ENCODE results near the gene MYRIP.

Gene MYRIP

DNA sequence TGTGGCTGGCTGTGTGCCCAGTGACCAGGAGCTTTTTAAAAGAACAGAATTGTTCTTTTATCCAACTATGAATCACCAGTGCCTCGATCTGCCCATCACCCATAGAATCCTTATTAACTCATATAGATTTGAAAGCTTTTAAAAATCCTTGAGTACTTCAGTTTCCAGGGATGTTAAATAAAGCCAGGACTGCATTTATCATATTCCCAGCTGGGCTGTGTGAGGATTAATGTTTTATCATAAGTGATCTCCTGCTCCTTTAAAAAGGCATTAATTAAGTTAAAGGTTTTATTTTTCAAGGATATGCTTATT lies 234.0 kb downstream of the MYRIP start:
- Histone ChIP-seq H3K79me1 (replicated peaks; ENCODE audit: low read length, poor library complexity, severe bottlenecking) (no peaks in the 10 kb centered on the region), H3K4ac (ENCODE audit: low read depth in 1 of 2, low read length in 2 of 2) (no peak overlapping the region), H4K8ac (ENCODE audit: low read length) (no peak overlapping the region), H3K27me3 (ENCODE audit: control insufficient read depth in 1 of 2, insufficient read depth in 1 of 2, low read length in 2 of 2) (no peaks in the 10 kb centered on the region), H3K18ac (ENCODE audit: low read depth in 1 of 2, low read length in 2 of 2) (no peak overlapping the region), H4K91ac (ENCODE audit: low read length) (no peak overlapping the region), H2BK120ac (ENCODE audit: low read depth, low read length) (no peak overlapping the region), H3K9me3 (ENCODE audit: control insufficient read depth, low read length) (no peaks in the 10 kb centered on the region), H3K14ac (ENCODE audit: low read length in 2 of 2) (no peak overlapping the region), H3K9ac (ENCODE audit: low read length) (peak overlapping the region; percentile 20), H2BK12ac (ENCODE audit: low read length in 2 of 2) (no peak overlapping the region), H2BK5ac (ENCODE audit: low read depth, low read length, poor library complexity, severe bottlenecking) (no peak overlapping the region), H2AFZ (ENCODE audit: low read depth, low read length) (no peak overlapping the region), H3K4me1 (ENCODE audit: control insufficient read depth, insufficient read depth, low read depth, low read length) (peaks cover 9% of the 10 kb centered on the region), H3K36me3 (ENCODE audit: control insufficient read depth in 1 of 2, insufficient read depth in 2 of 2, low read depth in 1 of 2, low read length in 2 of 2) (no peaks in the 10 kb centered on the region), H3K4me3 (ENCODE audit: insufficient read depth in 1 of 2, low read depth in 1 of 2, low read length in 2 of 2) (no peak overlapping the region), H2BK15ac (ENCODE audit: low read depth, poor library complexity, severe bottlenecking) (no peak overlapping the region), H2AK5ac (ENCODE audit: low read length, severe bottlenecking) (no peak overlapping the region), H3K4me2 (ENCODE audit: low read length, poor library complexity, severe bottlenecking) (no peak overlapping the region), H3K27ac (ENCODE audit: low read length, poor library complexity, severe bottlenecking) (no peak overlapping the region), H3K23ac (ENCODE audit: low read length in 2 of 2) (no peak overlapping the region)
- no CpG with 5 or more reads among the region's 1 CpG for WGBS
- no peak for DNase-seq

DNA sequence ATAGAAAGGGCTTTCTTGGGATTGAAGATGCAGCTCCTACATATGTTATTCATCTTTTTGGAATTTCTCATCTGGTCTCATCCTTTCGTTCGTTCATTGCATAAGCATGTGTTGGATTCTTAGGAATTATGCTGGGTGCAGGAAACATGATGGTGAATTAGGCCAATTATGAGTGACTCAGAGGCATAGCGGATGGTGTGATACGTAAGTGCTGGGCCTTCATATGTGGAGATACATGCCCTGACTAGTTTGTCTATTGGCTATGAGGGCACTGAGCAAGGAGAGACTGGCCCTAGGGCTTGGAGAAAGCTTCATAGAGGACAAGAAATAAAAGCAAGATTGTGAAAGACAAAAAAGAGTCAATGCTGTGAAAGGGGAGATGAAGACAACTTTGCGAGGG lies 235.1 kb downstream of the MYRIP start:
- H2AK5ac ChIP-seq (ENCODE audit: low read length, severe bottlenecking) = peak overlapping the region; percentile 2
- no peak overlapping the region for H3K4me2 ChIP-seq (ENCODE audit: low read length, poor library complexity, severe bottlenecking)
- no peak overlapping the region for H3K18ac ChIP-seq (ENCODE audit: low read depth in 1 of 2, low read length in 2 of 2)
- H2BK15ac ChIP-seq (ENCODE audit: low read depth, poor library complexity, severe bottlenecking) = no peak overlapping the region
- no peak overlapping the region for H4K8ac ChIP-seq (ENCODE audit: low read length)
- no peaks in the 10 kb centered on the region for H3K79me1 ChIP-seq (replicated peaks; ENCODE audit: low read length, poor library complexity, severe bottlenecking)
- H3K23ac ChIP-seq (ENCODE audit: low read length in 2 of 2) = no peak overlapping the region
- H4K91ac ChIP-seq (ENCODE audit: low read length) = no peak overlapping the region
- 61% methylated on average over 5 of the region's 5 CpGs for WGBS
- no peaks in the 10 kb centered on the region for H3K36me3 ChIP-seq (ENCODE audit: control insufficient read depth in 1 of 2, insufficient read depth in 2 of 2, low read depth in 1 of 2, low read length in 2 of 2)
- H3K27me3 ChIP-seq (ENCODE audit: control insufficient read depth in 1 of 2, insufficient read depth in 1 of 2, low read length in 2 of 2) = no peaks in the 10 kb centered on the region
- peak overlapping the region; percentile 78 for H3K9ac ChIP-seq (ENCODE audit: low read length)
- peak; percentile 20 for DNase-seq
- no peak overlapping the region for H2BK5ac ChIP-seq (ENCODE audit: low read depth, low read length, poor library complexity, severe bottlenecking)
- no peak overlapping the region for H2BK120ac ChIP-seq (ENCODE audit: low read depth, low read length)
- H2BK12ac ChIP-seq (ENCODE audit: low read length in 2 of 2) = no peak overlapping the region
- H3K4me1 ChIP-seq (ENCODE audit: control insufficient read depth, insufficient read depth, low read depth, low read length) = peaks cover 9% of the 10 kb centered on the region
- H3K27ac ChIP-seq (ENCODE audit: low read length, poor library complexity, severe bottlenecking) = peak overlapping the region; percentile 57
- H3K9me3 ChIP-seq (ENCODE audit: control insufficient read depth, low read length) = peaks cover 2% of the 10 kb centered on the region
- no peak overlapping the region for H2AFZ ChIP-seq (ENCODE audit: low read depth, low read length)
- peak overlapping the region in 1 of 2 experiments; percentile 39 for H3K4me3 ChIP-seq (ENCODE audit: insufficient read depth in 1 of 2, low read depth in 1 of 2, low read length in 2 of 2)
- no peak overlapping the region for H3K4ac ChIP-seq (ENCODE audit: low read depth in 1 of 2, low read length in 2 of 2)
- no peak overlapping the region for H3K14ac ChIP-seq (ENCODE audit: low read length in 2 of 2)

GRCh38 chr3:40045051-40045450 lies 235.6 kb downstream of the MYRIP start:
- Histone ChIP-seq H3K27ac (ENCODE audit: low read length, poor library complexity, severe bottlenecking) (peak overlapping the region; percentile 57), H2AFZ (ENCODE audit: low read depth, low read length) (no peak overlapping the region), H3K4me1 (ENCODE audit: control insufficient read depth, insufficient read depth, low read depth, low read length) (peaks cover 9% of the 10 kb centered on the region), H2AK5ac (ENCODE audit: low read length, severe bottlenecking) (peak overlapping the region; percentile 85), H3K36me3 (ENCODE audit: control insufficient read depth in 1 of 2, insufficient read depth in 2 of 2, low read depth in 1 of 2, low read length in 2 of 2) (no peaks in the 10 kb centered on the region), H3K4me3 (ENCODE audit: insufficient read depth in 1 of 2, low read depth in 1 of 2, low read length in 2 of 2) (peak overlapping the region in 1 of 2 experiments; percentile 39), H2BK12ac (ENCODE audit: low read length in 2 of 2) (no peak overlapping the region), H3K18ac (ENCODE audit: low read depth in 1 of 2, low read length in 2 of 2) (no peak overlapping the region), H3K27me3 (ENCODE audit: control insufficient read depth in 1 of 2, insufficient read depth in 1 of 2, low read length in 2 of 2) (no peaks in the 10 kb centered on the region), H3K4me2 (ENCODE audit: low read length, poor library complexity, severe bottlenecking) (no peak overlapping the region), H3K23ac (ENCODE audit: low read length in 2 of 2) (no peak overlapping the region), H2BK15ac (ENCODE audit: low read depth, poor library complexity, severe bottlenecking) (no peak overlapping the region), H3K79me1 (replicated peaks; ENCODE audit: low read length, poor library complexity, severe bottlenecking) (no peaks in the 10 kb centered on the region), H3K14ac (ENCODE audit: low read length in 2 of 2) (no peak overlapping the region), H2BK5ac (ENCODE audit: low read depth, low read length, poor library complexity, severe bottlenecking) (peak overlapping the region; percentile 74), H3K9me3 (ENCODE audit: control insufficient read depth, low read length) (peaks cover 8% of the 10 kb centered on the region), H3K9ac (ENCODE audit: low read length) (peak overlapping the region; percentile 78), H4K8ac (ENCODE audit: low read length) (no peak overlapping the region), H3K4ac (ENCODE audit: low read depth in 1 of 2, low read length in 2 of 2) (no peak overlapping the region), H4K91ac (ENCODE audit: low read length) (no peak overlapping the region), H2BK120ac (ENCODE audit: low read depth, low read length) (no peak overlapping the region)
- DNase-seq = no peak
- 68% methylated on average over 2 of the region's 2 CpGs for WGBS

- H3K9ac ChIP-seq (ENCODE audit: low read length) = no peak overlapping the region
- H3K79me1 ChIP-seq (replicated peaks; ENCODE audit: low read length, poor library complexity, severe bottlenecking) = no peaks in the 10 kb centered on the region
- H3K4me2 ChIP-seq (ENCODE audit: low read length, poor library complexity, severe bottlenecking) = no peak overlapping the region
- H3K14ac ChIP-seq (ENCODE audit: low read length in 2 of 2) = no peak overlapping the region
- no peaks in the 10 kb centered on the region for H3K27me3 ChIP-seq (ENCODE audit: control insufficient read depth in 1 of 2, insufficient read depth in 1 of 2, low read length in 2 of 2)
- no peak overlapping the region for H2BK15ac ChIP-seq (ENCODE audit: low read depth, poor library complexity, severe bottlenecking)
- no peak overlapping the region for H3K4me3 ChIP-seq (ENCODE audit: insufficient read depth in 1 of 2, low read depth in 1 of 2, low read length in 2 of 2)
- H3K27ac ChIP-seq (ENCODE audit: low read length, poor library complexity, severe bottlenecking) = no peak overlapping the region
- no peak overlapping the region for H3K18ac ChIP-seq (ENCODE audit: low read depth in 1 of 2, low read length in 2 of 2)
- no peak overlapping the region for H2AK5ac ChIP-seq (ENCODE audit: low read length, severe bottlenecking)
- H3K4ac ChIP-seq (ENCODE audit: low read depth in 1 of 2, low read length in 2 of 2) = no peak overlapping the region
- H3K23ac ChIP-seq (ENCODE audit: low read length in 2 of 2) = no peak overlapping the region
- H3K36me3 ChIP-seq (ENCODE audit: control insufficient read depth in 1 of 2, insufficient read depth in 2 of 2, low read depth in 1 of 2, low read length in 2 of 2) = no peaks in the 10 kb centered on the region
- no peak overlapping the region for H4K91ac ChIP-seq (ENCODE audit: low read length)
- H2BK12ac ChIP-seq (ENCODE audit: low read length in 2 of 2) = no peak overlapping the region
- no peak overlapping the region for H2BK5ac ChIP-seq (ENCODE audit: low read depth, low read length, poor library complexity, severe bottlenecking)
- H2AFZ ChIP-seq (ENCODE audit: low read depth, low read length) = no peak overlapping the region
- H3K4me1 ChIP-seq (ENCODE audit: control insufficient read depth, insufficient read depth, low read depth, low read length) = peaks cover 9% of the 10 kb centered on the region
- H2BK120ac ChIP-seq (ENCODE audit: low read depth, low read length) = no peak overlapping the region
- WGBS = 86% methylated on average over 4 of the region's 4 CpGs
- H3K9me3 ChIP-seq (ENCODE audit: control insufficient read depth, low read length) = peaks cover 12% of the 10 kb centered on the region
- no peak overlapping the region for H4K8ac ChIP-seq (ENCODE audit: low read length)
- DNase-seq = no peak
These were observed 236.7 kb downstream of the MYRIP start for GRCh38 chr3:40046149-40046548.
